ENCODE results near the gene ZNF195.
"Not testable (repeated sequence)": the region's sequence is repeated elsewhere in the genome, so short reads cannot be mapped to it uniquely, and the experiment has no call there.

The ZNF195 gene

GRCh38 chr11:3347127-3347526, 31.8 kb downstream of the ZNF195 start:
- DNase-seq (ENCODE audit: low spot score), result no peak

- DNase-seq (ENCODE audit: low spot score), result no peak
Observed at GRCh38 chr11:3346587-3346986, 32.4 kb downstream of the ZNF195 start.

GRCh38 chr11:3345736-3346135, 33.2 kb downstream of the ZNF195 start:
- DNase-seq (ENCODE audit: low spot score), result no peak

- no peak for DNase-seq (ENCODE audit: low spot score)
Observed at GRCh38 chr11:3344327-3345174, 34.4 kb downstream of the ZNF195 start.

- no peak for DNase-seq (ENCODE audit: low spot score)
Observed at GRCh38 chr11:3342709-3343108, 36.2 kb downstream of the ZNF195 start.

- no peak for DNase-seq (ENCODE audit: low spot score)
Observed at GRCh38 chr11:3341298-3341697, 37.6 kb downstream of the ZNF195 start.

GRCh38 chr11:3340025-3340424, 38.9 kb downstream of the ZNF195 start:
- no peak for DNase-seq (ENCODE audit: low spot score)

- DNase-seq (ENCODE audit: low spot score), result no peak
Observed at GRCh38 chr11:3339340-3339624, 39.7 kb downstream of the ZNF195 start.

- no peak for DNase-seq (ENCODE audit: low spot score)
Observed at GRCh38 chr11:3338569-3339339, 40.2 kb downstream of the ZNF195 start.

GRCh38 chr11:3336420-3336819, 42.5 kb downstream of the ZNF195 start:
- not testable (repeated sequence) for DNase-seq (ENCODE audit: low spot score)

GRCh38 chr11:3333157-3333556, 45.8 kb downstream of the ZNF195 start:
- not testable (repeated sequence) for DNase-seq (ENCODE audit: low spot score)

- not testable (repeated sequence) for DNase-seq (ENCODE audit: low spot score)
Observed at GRCh38 chr11:3331078-3331477, 47.9 kb downstream of the ZNF195 start.

GRCh38 chr11:3330064-3330463, 48.9 kb downstream of the ZNF195 start:
- not testable (repeated sequence) for DNase-seq (ENCODE audit: low spot score)

GRCh38 chr11:3328503-3328902, 50.4 kb downstream of the ZNF195 start:
- not testable (repeated sequence) for DNase-seq (ENCODE audit: low spot score)

GRCh38 chr11:3326450-3326849, 52.5 kb downstream of the ZNF195 start:
- not testable (repeated sequence) for DNase-seq (ENCODE audit: low spot score)

GRCh38 chr11:3324724-3325123, 54.2 kb downstream of the ZNF195 start:
- DNase-seq (ENCODE audit: low spot score), result not testable (repeated sequence)

All from HuH-7.5 (cell line).